ENCODE measurements around the gene BRCA2.
A peak's percentile ranks its signal among the peaks of the same experiment; 100 is the strongest.
"Not testable (repeated sequence)": the region's sequence is repeated elsewhere in the genome, so short reads cannot be mapped to it uniquely, and the experiment has no call there.

The BRCA2 gene

DNA sequence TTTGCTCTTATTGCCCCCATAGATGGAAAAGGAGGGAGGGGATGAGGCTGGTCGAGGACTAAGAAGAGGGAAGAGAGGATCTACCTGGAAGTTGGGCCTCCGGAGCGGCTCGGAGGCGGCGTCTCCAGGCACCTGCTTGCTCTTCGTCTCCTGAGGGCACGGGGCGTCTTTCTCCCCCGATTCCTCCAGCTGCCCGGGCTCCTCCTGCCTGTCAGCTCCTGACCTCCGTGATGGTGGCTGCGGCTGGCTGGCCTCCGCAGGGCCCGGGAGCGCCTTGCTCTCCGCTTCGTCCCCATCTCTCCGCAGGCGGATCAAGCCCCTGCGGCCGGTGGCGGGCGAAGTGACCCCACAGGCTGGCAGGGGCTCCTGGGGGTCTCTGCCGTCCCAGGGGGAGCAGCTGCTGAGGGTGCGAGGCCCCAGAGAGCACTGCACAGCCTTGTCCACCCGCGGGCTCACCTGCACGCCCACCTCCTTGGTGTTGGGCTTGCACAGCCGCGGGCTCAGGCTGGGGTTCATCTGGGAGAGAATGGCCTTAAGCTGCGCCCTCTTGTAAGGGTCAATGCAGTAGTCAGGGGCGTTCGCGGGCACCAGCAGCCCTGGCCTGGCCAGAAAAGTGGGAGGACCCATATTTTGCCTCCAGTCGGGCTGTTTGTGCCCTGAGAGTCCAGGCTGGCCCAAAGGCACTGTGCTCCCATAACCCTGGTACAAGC lies 4.0 kb upstream of the BRCA2 start:
- no peak for DNase-seq (ENCODE audit: low spot score)

DNA sequence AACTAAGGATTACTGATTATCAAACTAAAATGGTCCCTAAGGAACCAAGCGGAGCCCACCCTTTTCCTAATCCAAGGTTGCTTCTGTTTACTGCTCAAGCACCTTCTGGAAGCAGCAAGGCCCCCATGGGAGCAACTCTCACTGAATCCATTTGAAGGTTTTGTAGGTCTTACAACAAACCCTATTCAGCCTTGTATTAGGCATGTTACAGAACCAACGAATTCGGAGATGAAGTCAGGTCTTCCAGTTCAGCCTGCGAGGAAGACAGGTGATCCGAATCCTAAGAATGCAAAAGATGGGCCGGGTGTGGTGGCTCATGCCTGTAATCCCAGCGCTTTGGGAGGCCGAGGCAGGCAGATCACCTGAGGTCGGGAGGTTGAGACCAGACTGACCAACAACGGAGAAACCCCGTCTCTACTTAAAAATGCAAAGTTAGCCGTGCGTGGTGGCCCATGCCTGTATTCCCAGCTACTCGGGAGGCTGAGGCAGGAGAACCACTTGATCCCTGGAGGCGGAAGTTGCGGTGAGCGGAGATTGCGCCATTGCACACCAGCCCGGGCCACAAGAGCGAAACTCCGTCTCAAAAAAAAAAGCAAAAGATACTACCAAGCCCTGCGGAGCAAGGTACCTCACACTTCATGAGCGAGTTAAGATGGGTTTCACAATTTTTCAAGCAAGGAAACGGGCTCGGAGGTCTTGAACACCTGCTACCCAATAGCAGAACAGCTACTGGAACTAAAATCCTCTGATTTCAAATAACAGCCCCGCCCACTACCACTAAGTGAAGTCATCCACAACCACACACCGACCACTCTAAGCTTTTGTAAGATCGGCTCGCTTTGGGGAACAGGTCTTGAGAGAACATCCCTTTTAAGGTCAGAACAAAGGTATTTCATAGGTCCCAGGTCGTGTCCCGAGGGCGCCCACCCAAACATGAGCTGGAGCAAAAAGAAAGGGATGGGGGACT lies 754 bp upstream of the BRCA2 start:
- no peak for DNase-seq (ENCODE audit: low spot score)

DNA sequence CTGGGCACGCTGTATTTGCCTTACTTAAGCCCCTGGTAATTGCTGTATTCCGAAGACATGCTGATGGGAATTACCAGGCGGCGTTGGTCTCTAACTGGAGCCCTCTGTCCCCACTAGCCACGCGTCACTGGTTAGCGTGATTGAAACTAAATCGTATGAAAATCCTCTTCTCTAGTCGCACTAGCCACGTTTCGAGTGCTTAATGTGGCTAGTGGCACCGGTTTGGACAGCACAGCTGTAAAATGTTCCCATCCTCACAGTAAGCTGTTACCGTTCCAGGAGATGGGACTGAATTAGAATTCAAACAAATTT lies 676 bp downstream of the BRCA2 start:
- DNase-seq (ENCODE audit: low spot score): no peak

DNA sequence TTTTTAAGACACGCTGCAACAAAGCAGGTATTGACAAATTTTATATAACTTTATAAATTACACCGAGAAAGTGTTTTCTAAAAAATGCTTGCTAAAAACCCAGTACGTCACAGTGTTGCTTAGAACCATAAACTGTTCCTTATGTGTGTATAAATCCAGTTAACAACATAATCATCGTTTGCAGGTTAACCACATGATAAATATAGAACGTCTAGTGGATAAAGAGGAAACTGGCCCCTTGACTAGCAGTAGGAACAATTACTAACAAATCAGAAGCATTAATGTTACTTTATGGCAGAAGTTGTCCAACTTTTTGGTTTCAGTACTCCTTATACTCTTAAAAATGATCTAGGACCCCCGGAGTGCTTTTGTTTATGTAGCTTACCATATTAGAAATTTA lies 1.2 kb downstream of the BRCA2 start:
- DNase-seq (ENCODE audit: low spot score): no peak

DNA sequence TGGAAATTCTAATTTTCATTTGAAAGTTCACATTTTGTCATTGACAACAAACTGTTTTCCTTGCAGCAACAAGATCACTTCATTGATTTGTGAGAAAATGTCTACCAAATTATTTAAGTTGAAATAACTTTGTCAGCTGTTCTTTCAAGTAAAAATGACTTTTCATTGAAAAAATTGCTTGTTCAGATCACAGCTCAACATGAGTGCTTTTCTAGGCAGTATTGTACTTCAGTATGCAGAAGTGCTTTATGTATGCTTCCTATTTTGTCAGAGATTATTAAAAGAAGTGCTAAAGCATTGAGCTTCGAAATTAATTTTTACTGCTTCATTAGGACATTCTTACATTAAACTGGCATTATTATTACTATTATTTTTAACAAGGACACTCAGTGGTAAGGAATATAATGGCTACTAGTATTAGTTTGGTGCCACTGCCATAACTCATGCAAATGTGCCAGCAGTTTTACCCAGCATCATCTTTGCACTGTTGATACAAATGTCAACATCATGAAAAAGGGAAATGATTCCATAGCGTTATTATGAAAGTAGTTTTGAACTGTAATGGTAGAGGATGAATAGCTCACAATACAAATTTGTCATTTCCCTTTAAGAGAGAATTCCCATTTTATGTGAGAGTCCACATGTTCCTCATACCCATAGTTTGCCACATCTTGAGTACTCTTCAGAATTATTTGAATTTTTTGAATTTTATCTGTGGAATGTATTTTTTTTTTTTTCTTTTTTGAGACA lies 2.6 kb downstream of the BRCA2 start:
- DNase-seq (ENCODE audit: low spot score): no peak

DNA sequence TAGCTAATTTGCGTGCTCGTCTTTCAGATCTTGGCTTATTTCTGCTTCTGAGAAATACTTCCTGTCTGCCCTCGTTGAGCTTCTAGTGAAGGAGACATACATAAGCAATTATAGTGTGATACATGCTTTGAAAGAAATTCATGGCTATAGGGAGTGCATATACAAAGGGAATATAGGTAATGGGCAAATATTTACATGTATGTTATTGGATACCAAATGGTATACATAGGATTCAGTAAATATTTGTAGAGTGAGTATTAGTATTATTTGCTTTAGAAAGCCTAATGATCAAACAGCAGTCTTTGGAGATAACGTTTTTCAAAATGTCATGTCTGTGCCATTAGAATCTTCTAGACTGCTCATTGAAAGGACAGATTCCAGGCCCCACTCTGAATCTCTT lies 5.2 kb downstream of the BRCA2 start:
- DNase-seq (ENCODE audit: low spot score): no peak

DNA sequence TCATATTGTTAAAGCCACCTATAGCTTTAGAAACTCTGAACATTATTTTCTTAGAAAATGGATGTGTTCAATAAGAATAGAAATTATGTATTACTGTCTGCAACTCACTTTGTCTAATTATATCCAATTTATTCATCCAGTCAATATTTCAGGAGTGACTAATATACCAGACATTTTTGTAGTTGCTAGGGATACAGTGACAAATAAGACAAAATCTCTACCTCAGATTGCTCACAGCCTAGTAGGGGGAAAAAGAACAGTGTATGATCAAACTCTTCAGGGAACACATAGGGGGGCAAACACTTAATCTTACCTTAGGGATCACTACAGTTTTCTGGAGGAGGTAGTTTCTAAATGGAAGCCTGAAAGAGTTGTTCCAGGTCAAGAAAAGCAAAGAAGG lies 8.6 kb downstream of the BRCA2 start:
- peak; percentile 8 for DNase-seq (ENCODE audit: low spot score)

DNA sequence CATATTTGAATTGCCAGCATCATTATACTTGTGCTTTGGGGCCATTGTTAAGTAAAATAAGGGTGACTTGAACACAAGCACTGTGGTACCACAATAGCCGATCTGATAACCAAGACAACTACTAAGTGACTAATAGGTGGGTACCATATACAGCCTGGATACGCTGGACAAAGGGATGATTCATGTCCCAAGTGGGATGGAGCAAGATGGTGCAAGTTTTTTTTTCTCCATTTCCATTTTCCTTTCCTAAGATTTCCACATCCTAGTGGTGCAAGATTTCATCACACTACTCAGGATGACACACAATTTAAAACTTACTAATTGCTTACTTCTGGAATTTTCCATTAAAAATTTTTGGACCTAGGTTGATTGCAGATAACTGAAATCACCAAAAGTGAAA lies 15.1 kb downstream of the BRCA2 start:
- DNase-seq (ENCODE audit: low spot score): no peak

DNA sequence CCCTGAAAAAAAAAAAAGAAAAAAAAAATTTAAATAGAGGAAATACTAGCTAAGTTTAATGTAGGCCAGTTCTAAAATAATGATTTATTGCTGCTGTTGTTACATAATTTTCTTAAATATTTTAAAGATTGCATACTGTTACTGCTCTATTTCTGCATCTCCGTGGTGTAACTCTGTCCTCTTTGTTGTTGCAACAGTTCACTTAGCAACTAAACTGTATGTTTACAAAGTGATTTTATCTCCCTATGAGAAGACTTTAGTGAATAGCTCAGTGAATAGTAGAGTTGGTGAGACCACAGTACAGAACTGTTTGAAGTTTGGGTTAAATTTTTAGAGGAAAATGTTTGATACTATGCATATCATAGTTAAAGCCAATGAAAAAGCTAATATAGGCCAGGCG lies 19.4 kb downstream of the BRCA2 start:
- DNase-seq (ENCODE audit: low spot score): no peak

DNA sequence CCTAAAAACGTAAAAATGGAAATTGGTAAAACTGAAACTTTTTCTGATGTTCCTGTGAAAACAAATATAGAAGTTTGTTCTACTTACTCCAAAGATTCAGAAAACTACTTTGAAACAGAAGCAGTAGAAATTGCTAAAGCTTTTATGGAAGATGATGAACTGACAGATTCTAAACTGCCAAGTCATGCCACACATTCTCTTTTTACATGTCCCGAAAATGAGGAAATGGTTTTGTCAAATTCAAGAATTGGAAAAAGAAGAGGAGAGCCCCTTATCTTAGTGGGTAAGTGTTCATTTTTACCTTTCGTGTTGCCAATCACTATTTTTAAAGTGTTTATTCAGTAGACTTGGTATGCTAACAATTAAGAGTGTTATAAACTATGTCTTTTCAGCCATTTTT lies 25.6 kb downstream of the BRCA2 start:
- DNase-seq (ENCODE audit: low spot score): no peak

DNA sequence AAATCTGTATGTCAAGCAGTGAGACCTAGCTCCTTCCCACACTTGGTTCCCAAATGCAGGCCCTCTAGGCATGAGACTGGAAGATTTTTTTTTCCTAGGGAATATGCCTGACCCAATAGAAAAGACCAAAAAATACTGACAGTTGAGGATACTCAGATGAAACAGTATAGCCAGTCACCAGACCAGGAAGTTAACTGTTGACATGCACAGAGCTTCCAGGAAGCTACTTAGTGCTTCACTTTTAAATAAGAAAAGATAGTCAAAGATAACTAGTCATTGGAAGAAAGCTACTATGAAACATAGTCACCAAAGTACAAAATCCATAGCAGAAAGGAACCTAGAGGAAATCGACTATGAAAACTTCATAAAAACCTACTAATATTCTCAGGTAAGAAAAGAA lies 32.3 kb downstream of the BRCA2 start:
- no peak for DNase-seq (ENCODE audit: low spot score)

DNA sequence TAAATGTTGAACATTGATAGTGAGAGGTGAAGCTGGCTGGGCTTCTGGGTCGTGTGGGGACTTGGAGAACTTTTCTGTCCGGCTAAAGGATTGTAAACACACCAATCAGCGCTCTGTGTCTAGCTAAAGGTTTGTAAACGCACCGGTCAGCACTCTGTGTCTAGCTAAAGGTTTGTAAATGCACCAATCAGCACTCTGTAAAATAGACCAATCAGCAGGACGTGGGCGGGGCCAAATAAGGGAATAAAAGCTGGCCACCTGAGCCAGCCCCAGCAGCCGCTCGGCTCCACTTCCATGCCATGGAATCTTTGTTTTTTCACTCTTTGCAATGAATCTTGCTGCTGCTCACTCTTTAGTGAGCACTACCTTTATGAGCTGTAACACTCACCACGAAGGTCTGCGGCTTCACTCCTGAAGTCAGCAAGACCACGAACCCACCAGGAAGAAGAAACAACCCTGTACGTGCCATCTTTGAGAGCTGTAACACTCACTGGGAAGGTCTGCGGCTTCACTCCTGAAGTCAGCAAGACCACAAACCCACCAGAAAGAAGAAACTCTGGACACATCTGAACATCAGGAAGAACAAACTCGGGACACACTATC lies 35.6 kb downstream of the BRCA2 start:
- DNase-seq (ENCODE audit: low spot score): not testable (repeated sequence)

DNA sequence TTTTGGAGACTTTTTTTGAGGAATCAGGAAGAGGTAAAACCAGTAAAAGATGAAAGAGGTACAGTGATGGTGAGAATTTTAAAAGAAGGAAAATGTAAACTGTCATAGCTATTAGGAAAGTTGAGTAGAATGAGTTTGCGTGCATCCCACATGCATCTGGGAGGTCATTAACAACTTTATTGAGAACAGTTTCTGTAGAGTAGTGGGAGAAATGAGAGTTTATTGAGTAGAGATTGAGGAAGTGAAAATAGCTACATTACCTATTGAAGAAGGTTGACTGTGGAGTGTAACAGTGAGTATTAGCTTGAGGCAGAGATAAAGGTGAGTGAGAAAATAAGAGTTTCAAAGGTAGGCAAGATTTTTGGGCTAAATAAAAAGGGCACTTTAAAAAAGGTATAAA lies 38.7 kb downstream of the BRCA2 start:
- no peak for DNase-seq (ENCODE audit: low spot score)

DNA sequence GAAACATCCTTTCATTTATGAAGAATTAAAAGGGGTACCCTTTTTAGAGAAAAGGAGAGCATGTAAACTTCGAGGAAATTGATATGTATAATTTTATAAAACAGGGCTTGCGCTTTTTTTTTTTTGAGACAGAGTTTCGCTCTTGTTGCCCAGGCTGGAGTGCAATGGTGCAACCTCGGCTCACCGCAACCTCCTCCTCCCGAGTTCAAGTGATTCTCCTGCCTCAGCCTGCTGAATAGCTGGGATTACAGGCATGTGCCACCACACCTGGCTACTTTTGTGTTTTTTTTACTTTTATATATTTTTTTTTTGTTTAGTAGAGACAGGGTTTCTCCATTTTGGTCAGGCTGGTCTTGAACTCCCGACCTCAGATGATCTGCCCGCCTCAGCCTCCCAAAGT lies 40.6 kb downstream of the BRCA2 start:
- DNase-seq (ENCODE audit: low spot score): not testable (repeated sequence)

DNA sequence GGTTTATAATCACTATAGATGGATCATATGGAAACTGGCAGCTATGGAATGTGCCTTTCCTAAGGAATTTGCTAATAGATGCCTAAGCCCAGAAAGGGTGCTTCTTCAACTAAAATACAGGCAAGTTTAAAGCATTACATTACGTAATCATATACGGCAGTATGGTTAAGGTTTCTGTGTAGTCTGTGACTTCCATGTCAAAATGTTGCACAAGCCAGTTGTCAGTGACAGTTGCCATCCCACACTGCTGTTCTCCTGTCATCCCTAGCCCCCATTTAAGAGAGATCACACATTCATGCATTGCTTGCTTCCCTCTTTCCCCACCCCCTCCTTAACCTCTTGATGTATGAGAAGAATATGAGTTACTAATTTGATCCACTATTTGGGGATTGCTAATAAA lies 47.3 kb downstream of the BRCA2 start:
- DNase-seq (ENCODE audit: low spot score): no peak

DNA sequence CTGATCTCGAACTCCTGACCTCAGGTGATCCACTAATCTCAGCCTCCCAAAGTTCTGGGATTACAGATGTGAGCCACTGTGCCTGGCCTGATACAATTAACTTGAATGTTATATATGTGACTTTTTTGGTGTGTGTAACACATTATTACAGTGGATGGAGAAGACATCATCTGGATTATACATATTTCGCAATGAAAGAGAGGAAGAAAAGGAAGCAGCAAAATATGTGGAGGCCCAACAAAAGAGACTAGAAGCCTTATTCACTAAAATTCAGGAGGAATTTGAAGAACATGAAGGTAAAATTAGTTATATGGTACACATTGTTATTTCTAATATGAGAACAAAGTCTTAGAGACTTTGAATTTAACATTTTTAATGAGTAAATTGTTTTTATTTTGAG lies 55.5 kb downstream of the BRCA2 start:
- DNase-seq (ENCODE audit: low spot score): no peak

DNA sequence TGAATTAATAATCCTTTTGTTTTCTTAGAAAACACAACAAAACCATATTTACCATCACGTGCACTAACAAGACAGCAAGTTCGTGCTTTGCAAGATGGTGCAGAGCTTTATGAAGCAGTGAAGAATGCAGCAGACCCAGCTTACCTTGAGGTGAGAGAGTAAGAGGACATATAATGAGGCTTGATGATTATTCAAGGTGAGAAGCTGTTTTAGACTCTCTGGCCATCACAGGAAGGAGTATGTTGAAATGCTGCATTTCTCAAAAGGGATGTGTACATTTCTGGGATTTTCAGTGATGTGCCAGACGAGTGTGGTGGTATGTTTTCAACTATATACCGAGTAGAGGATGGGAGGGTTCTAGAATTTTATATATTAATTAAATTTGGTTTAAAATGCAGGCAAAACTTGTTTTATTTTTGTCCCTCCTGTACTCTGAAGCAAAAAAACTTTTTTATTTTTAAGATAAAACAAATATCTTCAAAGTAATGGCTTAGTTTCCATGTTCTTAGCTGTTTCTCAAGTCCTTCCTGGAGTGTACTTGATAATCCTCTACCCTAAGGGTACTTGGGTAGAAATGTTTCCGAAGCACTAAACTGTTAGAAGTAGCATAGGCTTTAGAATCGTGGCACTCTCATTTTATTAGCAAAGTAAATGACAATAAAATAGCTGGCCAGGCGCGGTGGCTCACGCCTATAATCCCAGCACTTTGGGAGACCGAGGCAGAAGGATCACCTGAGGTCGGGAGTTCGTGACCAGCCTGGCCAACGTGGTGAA lies 61.5 kb downstream of the BRCA2 start:
- no peak for DNase-seq (ENCODE audit: low spot score)

DNA sequence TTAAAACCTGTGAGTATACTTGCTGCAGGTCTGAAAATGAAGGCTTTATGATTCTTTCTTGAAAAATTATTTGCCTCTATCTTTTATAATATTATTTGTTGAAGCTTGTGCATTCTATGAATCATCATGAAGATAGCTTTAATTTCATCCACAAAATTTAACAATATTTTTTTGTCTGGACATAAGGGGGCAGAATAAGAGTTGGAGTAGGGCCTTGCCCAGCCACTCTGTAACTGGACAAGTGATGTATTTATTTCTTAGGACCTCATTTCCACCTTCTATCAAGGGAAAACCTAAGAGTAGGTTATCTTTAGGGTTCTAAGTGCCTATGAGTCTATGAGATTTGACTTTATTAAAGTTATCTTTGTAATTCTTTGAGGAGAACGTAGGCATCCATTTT lies 62.7 kb downstream of the BRCA2 start:
- no peak for DNase-seq (ENCODE audit: low spot score)

DNA sequence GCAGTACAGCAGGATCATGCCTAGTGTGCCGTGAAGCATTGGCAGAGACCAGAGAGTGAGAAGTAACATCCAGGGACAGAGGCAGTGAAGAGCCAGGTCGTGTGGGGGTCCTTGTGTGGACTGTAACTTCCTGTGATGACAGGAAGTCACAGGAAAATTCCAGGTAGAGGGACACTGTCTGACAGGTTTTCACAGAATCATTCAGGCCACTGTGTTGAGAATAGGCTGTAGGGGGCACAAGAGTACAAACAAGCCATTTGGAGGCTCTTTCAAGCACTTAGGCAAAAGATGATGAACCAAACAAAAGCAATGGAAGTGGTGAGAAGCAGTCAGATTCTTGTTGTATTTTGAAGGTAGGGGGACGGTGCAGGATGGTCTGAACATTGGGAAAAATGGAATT lies 66.2 kb downstream of the BRCA2 start:
- DNase-seq (ENCODE audit: low spot score): peak; percentile 23

DNA sequence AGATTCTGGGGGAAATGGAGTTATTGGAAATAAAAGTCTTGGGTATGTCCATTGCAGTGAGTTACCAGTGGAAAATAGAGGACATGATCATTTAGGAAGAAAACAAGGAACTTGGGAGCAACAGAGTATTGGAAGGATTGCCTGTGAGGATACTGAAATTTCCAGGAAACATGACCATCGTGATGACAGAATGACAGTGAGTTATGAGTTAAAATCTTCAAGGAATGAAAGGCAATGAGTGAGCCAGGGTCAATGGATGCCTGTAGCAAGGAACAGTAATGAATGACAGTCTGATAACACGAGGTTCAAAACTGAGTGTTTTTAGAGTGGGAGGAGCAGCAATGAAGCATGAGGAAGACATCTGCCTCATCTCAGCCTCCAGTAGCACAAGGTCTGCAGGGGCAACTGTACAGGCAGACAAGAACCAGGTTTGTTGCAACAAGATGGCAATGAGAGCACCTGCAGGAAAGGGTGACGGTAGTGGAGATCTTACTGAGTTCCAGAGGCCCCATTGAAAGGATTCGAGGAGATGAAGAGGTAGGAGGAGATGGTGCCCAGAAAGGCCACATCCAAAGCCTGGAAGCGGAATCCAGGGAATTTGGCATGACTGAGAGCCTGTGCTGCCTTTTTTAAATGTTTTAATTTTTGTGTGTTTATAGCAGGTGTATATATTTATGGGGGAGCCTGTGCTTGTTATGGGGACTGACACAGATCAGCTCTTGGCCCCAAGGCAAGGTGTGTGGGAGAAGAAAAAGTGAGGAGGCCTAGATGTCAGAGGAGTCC lies 68.7 kb downstream of the BRCA2 start:
- DNase-seq (ENCODE audit: low spot score): no peak

DNA sequence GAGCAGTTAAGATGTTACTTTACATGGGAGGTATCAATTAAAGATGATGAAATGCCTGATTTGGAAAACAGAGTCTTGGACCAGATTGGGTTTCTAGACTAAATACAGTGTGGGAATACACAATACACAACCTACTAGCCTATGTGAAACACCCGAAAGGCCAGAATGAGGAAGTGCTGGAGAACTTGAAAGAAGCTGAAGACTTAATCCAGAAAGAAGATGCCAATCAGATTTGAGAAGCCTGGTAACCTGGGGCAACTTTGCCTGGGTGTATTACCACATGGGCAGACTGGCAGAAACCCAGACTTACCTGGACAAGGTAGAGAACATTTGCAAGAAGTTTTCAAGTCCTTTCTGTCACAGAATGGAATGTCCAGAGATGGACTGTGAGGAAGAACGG lies 69.4 kb downstream of the BRCA2 start:
- DNase-seq (ENCODE audit: low spot score): no peak
